Astrocyte (in vitro differentiated cells and primary cell): ENCODE data around the gene MMD. TPM values are rescaled to one million over a fixed set of nuclear protein-coding genes. Genes with fewer than 3 reads are reported as not detected.

Experiments used
- DNase-seq: peaks from one replicate; pipeline ENCODE4 v3.0.0-alpha.2; 2010; ENCODE audit warnings: low read depth
- FAIRE-seq: peaks from 2 replicates; lab custom pipeline; 2011; peaks lifted over from hg19 to GRCh38; lab: Jason Lieb, UNC
- H2AFZ ChIP-seq: 2 replicates; pipeline ENCODE4 v1.6.0; 2012; ENCODE audit warnings: low read depth, low read length, inconsistent platforms
- H3K27ac ChIP-seq: 2 replicates; pipeline ENCODE4 v1.5.1; 2011; ENCODE audit warnings: low read depth, low read length, inconsistent platforms
- H3K27me3 ChIP-seq: 2 replicates; pipeline ENCODE4 v1.6.0; 2011; ENCODE audit warnings: low read length, inconsistent platforms; ENCODE audit not compliant: insufficient read depth
- H3K36me3 ChIP-seq: 2 replicates; pipeline ENCODE4 v1.5.1; 2011; ENCODE audit warnings: low read length, inconsistent platforms; ENCODE audit not compliant: insufficient read depth
- H3K4me1 ChIP-seq: 2 replicates; pipeline ENCODE4 v1.5.1; 2011; ENCODE audit warnings: low read length, inconsistent platforms; ENCODE audit not compliant: insufficient read depth
- H3K4me2 ChIP-seq: 2 replicates; pipeline ENCODE4 v1.6.0; 2012; ENCODE audit warnings: low read length, inconsistent platforms
- H3K4me3 ChIP-seq: 2 replicates; pipeline ENCODE4 v1.5.1; 2011; ENCODE audit warnings: low read depth, mild to moderate bottlenecking, low read length, inconsistent platforms; ENCODE audit not compliant: insufficient read depth
- H3K79me2 ChIP-seq: 2 replicates; pipeline ENCODE4 v1.6.0; 2012; ENCODE audit warnings: mild to moderate bottlenecking, low read length, inconsistent platforms; ENCODE audit not compliant: insufficient read depth
- H3K9ac ChIP-seq: 2 replicates; pipeline ENCODE4 v1.6.0; 2012; ENCODE audit warnings: mild to moderate bottlenecking, low read length, inconsistent platforms
- H3K9me3 ChIP-seq: 2 replicates; pipeline ENCODE4 v1.5.1; 2012; ENCODE audit warnings: low read depth, mild to moderate bottlenecking, low read length, inconsistent platforms; ENCODE audit not compliant: insufficient read depth
- H4K20me1 ChIP-seq: 2 replicates; pipeline ENCODE4 v1.6.0; 2012; ENCODE audit warnings: low read length, inconsistent platforms; ENCODE audit not compliant: insufficient read depth
- H3K27ac Mint-ChIP-seq: one replicate; pipeline ENCODE4 v1.8.0; 2021; ENCODE audit warnings: mild to moderate bottlenecking, mixed read lengths; ENCODE audit not compliant: unreplicated experiment
- H3K27me3 Mint-ChIP-seq: one replicate; pipeline ENCODE4 v1.8.0; 2021; ENCODE audit warnings: low read depth, mixed read lengths; ENCODE audit not compliant: unreplicated experiment
- H3K36me3 Mint-ChIP-seq: one replicate; pipeline ENCODE4 v1.8.0; 2021; ENCODE audit warnings: low read depth, mixed read lengths; ENCODE audit not compliant: unreplicated experiment
- H3K4me1 Mint-ChIP-seq: one replicate; pipeline ENCODE4 v1.8.0; 2021; ENCODE audit warnings: low read depth, mixed read lengths; ENCODE audit not compliant: unreplicated experiment
- H3K4me3 Mint-ChIP-seq: one replicate; pipeline ENCODE4 v1.8.0; 2021; ENCODE audit warnings: mild to moderate bottlenecking, moderate library complexity, mixed read lengths; ENCODE audit not compliant: unreplicated experiment
- H3K9me3 Mint-ChIP-seq: one replicate; pipeline ENCODE4 v1.8.0; 2021; ENCODE audit warnings: mild to moderate bottlenecking, mixed read lengths; ENCODE audit not compliant: unreplicated experiment
- EZH2 ChIP-seq: IDR thresholded peaks from 2 replicates; pipeline ENCODE4 v1.6.1; 2012; ENCODE audit warnings: mild to moderate bottlenecking, low read length, inconsistent platforms; ENCODE audit not compliant: insufficient read depth
- total RNA-seq: library from RNA; stranded (reverse); gene quantifications from 2 replicates; pipeline ENCODE4 v1.2.1, GENCODE V29; 2021
- TF ChIP-seq, protein P1 (sequence below): IDR thresholded peaks from 2 replicates; pipeline ENCODE4 v1.5.1; 2011; ENCODE audit warnings: low read depth, mild to moderate bottlenecking, inconsistent platforms, low read length, moderate library complexity; ENCODE audit not compliant: insufficient read depth

The MMD gene
- total RNA-seq, 1 donor from 2014 or later: 8.6 TPM

DNA sequence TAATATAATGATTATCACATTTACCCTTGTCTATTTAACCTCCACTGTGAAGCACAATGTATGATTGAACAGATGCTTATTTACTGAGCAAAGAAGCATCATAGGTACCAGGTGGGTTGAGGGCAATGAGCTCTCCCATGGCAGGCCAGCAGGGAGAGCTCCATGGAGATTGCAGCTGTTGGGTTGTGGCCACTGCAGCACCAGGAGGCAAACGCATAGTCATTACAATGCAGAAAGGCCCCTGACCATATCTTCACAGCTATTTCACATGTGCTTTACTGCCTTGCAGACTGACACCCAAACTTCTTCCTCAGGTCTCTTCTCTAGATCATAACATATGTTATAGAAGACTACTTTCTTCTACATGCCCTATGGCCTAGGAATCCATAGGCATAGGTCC is 75.0 kb downstream of the MMD start:
- Mint-ChIP-seq H3K4me3 (no peak overlapping the region), H3K9me3 (peaks cover 3% of the 10 kb centered on the region), H3K36me3 (peaks cover 3% of the 10 kb centered on the region), H3K27ac (no peak overlapping the region), H3K4me1 (peaks cover 4% of the 10 kb centered on the region), H3K27me3 (peaks cover 2% of the 10 kb centered on the region)
- FAIRE-seq: no peak
- TF ChIP-seq, protein P1, sequence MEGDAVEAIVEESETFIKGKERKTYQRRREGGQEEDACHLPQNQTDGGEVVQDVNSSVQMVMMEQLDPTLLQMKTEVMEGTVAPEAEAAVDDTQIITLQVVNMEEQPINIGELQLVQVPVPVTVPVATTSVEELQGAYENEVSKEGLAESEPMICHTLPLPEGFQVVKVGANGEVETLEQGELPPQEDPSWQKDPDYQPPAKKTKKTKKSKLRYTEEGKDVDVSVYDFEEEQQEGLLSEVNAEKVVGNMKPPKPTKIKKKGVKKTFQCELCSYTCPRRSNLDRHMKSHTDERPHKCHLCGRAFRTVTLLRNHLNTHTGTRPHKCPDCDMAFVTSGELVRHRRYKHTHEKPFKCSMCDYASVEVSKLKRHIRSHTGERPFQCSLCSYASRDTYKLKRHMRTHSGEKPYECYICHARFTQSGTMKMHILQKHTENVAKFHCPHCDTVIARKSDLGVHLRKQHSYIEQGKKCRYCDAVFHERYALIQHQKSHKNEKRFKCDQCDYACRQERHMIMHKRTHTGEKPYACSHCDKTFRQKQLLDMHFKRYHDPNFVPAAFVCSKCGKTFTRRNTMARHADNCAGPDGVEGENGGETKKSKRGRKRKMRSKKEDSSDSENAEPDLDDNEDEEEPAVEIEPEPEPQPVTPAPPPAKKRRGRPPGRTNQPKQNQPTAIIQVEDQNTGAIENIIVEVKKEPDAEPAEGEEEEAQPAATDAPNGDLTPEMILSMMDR: no peak
- TF ChIP-seq EZH2: no peak
- Histone ChIP-seq H3K36me3 (no peaks in the 10 kb centered on the region), H4K20me1 (no peaks in the 10 kb centered on the region), H2AFZ (no peak overlapping the region), H3K4me1 (no peaks in the 10 kb centered on the region), H3K79me2 (no peaks in the 10 kb centered on the region), H3K27ac (no peak overlapping the region), H3K9ac (no peak overlapping the region), H3K9me3 (peaks cover 4% of the 10 kb centered on the region), H3K4me2 (no peak overlapping the region), H3K4me3 (no peak overlapping the region), H3K27me3 (peaks cover 4% of the 10 kb centered on the region)
- DNase-seq: no peak

DNA sequence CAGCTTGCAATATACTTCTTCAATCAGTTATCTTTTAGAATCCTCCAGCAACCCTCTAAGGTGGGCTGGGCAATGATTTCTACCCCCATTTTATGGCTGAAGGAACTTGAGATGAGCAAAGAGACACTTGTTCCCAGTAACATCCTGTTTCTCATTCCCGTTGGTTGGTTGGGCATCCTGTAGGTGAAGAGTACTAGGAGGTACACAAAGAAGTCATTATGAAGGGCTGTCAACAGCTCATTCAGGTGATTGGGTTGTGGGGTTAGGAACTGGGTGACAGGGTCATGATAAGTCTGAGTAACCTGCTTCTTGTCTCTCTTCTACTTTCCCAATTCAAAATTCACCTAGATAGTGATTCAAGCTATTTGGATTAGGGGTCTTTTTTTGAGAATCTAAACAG is 76.5 kb downstream of the MMD start:
- Mint-ChIP-seq H3K4me3 (no peak overlapping the region), H3K4me1 (peaks cover 6% of the 10 kb centered on the region), H3K27ac (no peak overlapping the region), H3K9me3 (peaks cover 3% of the 10 kb centered on the region), H3K27me3 (peaks cover 3% of the 10 kb centered on the region), H3K36me3 (peaks cover 3% of the 10 kb centered on the region)
- Histone ChIP-seq H3K27me3 (peaks cover 4% of the 10 kb centered on the region), H3K27ac (no peak overlapping the region), H4K20me1 (no peaks in the 10 kb centered on the region), H3K9ac (no peak overlapping the region), H3K36me3 (no peaks in the 10 kb centered on the region), H3K9me3 (peaks cover 4% of the 10 kb centered on the region), H2AFZ (no peak overlapping the region), H3K4me3 (no peak overlapping the region), H3K4me1 (no peaks in the 10 kb centered on the region), H3K4me2 (no peak overlapping the region), H3K79me2 (no peaks in the 10 kb centered on the region)
- no peak for DNase-seq
- no peak for FAIRE-seq
- TF ChIP-seq, protein P1: no peak
- TF ChIP-seq EZH2: no peak

DNA sequence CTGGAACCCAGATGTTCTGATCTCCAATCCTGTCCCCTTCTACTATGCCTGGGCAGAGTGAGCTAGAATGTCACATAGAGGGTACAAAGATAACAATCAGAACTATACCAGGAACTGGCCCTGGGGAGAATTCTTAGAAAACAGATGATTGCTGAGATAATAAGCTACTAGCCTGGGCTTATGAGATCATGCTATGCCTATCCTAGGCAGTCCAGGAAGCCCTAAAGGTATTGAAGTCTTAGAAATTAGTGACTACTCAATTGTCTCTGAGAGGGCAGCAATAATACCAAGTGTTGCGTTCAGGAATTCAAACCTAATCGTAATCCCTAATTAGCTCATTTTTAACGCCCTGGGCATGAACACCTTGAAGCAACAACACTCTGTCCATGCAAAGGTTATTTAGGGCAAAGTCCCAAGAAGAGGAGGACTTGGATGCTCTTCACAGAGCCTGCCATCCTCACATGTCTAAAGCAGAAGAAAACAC is 77.1 kb downstream of the MMD start:
- DNase-seq (no peak), FAIRE-seq (no peak)
- Mint-ChIP-seq H3K27ac (no peak overlapping the region), H3K27me3 (peaks cover 9% of the 10 kb centered on the region), H3K4me3 (no peak overlapping the region), H3K9me3 (peaks cover 3% of the 10 kb centered on the region), H3K36me3 (peaks cover 3% of the 10 kb centered on the region), H3K4me1 (peaks cover 6% of the 10 kb centered on the region)
- no peaks in the 10 kb centered on the region for H3K79me2 ChIP-seq
- no peak for TF ChIP-seq EZH2
- TF ChIP-seq, protein P1: no peak
- no peak overlapping the region for H3K9ac ChIP-seq
- no peaks in the 10 kb centered on the region for H3K36me3 ChIP-seq
- H3K9me3 ChIP-seq: peaks cover 4% of the 10 kb centered on the region
- no peaks in the 10 kb centered on the region for H4K20me1 ChIP-seq
- no peaks in the 10 kb centered on the region for H3K4me1 ChIP-seq
- no peak overlapping the region for H3K4me2 ChIP-seq
- H3K27ac ChIP-seq: no peak overlapping the region
- no peak overlapping the region for H3K4me3 ChIP-seq
- no peak overlapping the region for H2AFZ ChIP-seq
- peaks cover 4% of the 10 kb centered on the region for H3K27me3 ChIP-seq
